SK-N-SH (cell line): ENCODE data around the gene GALNTL6. TPM values are rescaled to one million over a fixed set of nuclear protein-coding genes. Genes with fewer than 3 reads are reported as not detected.

Source experiments
- CTCF ChIA-PET: fragments of 300-600, 350-600 bp; formaldehyde crosslinking; extraction: SDS; loops from one replicate; lab custom pipeline; 2021; lab: Yijun Ruan, JAX
- POLR2A ChIA-PET: fragments of 350-600 bp; sonication (Branson Sonifier 250); formaldehyde crosslinking; extraction: SDS; loops from one replicate; lab custom pipeline; 2020; ENCODE audit warnings: antibody characterized with exemption, inconsistent platforms; lab: Yijun Ruan, JAX
- DNase-seq: peaks from one replicate; pipeline ENCODE4 v3.0.0; 2012
- H2AFZ ChIP-seq: fragments of 200-600 bp; sonication (generic); 2 replicates; pipeline ENCODE4 v1.8.1; 2016; ENCODE audit warnings: antibody characterized with exemption, mild to moderate bottlenecking, low read depth
- H3F3A ChIP-seq: fragments of 200-600 bp; sonication (generic); replicated peaks from 2 replicates; pipeline ENCODE3; 2016; ENCODE audit warnings: antibody characterized with exemption, mild to moderate bottlenecking; ENCODE audit not compliant: insufficient read depth
- H3K27ac ChIP-seq, 2 experiments: fragments of 200-500 bp in 1 of 2; fragments of 200-600 bp in 1 of 2; sonication (Bioruptor generic) in 1 of 2; sonication (generic), shearing (Covaris generic) in 1 of 2; 2 replicates each; pipeline versions ENCODE4 v1.5.1 to v1.6.1; 2014 to 2016; ENCODE audit warnings: low read depth in 2 of 2, inconsistent platforms in 1 of 2, low read length in 1 of 2, mild to moderate bottlenecking in 1 of 2, mixed read lengths in 1 of 2
- H3K27me3 ChIP-seq: fragments of 200-600 bp; sonication (generic), shearing (Covaris generic); 2 replicates; pipeline ENCODE4 v1.6.1; 2016; ENCODE audit warnings: mixed run types; ENCODE audit not compliant: insufficient read depth
- H3K36me3 ChIP-seq, 2 experiments: fragments of 200-500 bp in 1 of 2; fragments of 200-600 bp in 1 of 2; sonication (Bioruptor generic) in 1 of 2; sonication (generic) in 1 of 2; replicated peaks in 1 of 2; 2 replicates each; pipeline versions ENCODE3 to v1.5.1; 2014 to 2016; ENCODE audit warnings: low read length in 1 of 2, mild to moderate bottlenecking in 1 of 2; ENCODE audit not compliant: insufficient read depth in 2 of 2, control insufficient read depth in 1 of 2
- H3K4me1 ChIP-seq, 2 experiments: fragments of 200-500 bp in 1 of 2; fragments of 200-600 bp in 1 of 2; sonication (Bioruptor generic) in 1 of 2; sonication (generic), shearing (Covaris generic) in 1 of 2; 2 replicates each; pipeline versions ENCODE4 v1.5.1 to v1.6.1; 2014 to 2016; ENCODE audit warnings: low read depth in 1 of 2, low read length in 1 of 2, mixed run types in 1 of 2; ENCODE audit not compliant: insufficient read depth in 2 of 2, control insufficient read depth in 1 of 2
- H3K4me2 ChIP-seq: fragments of 200-600 bp; sonication (generic), shearing (Covaris generic); 2 replicates; pipeline ENCODE4 v1.6.1; 2017; ENCODE audit warnings: mixed run types
- H3K4me3 ChIP-seq, 2 experiments: fragments of 200-500 bp in 1 of 2; fragments of 200-600 bp in 1 of 2; sonication (Bioruptor generic) in 1 of 2; sonication (generic), shearing (Covaris generic) in 1 of 2; 2 replicates each; pipeline versions ENCODE4 v1.5.1 to v1.8.1; 2014 to 2016; ENCODE audit warnings: low read depth in 2 of 2, inconsistent platforms in 1 of 2, low read length in 1 of 2, mild to moderate bottlenecking in 1 of 2, mixed read lengths in 1 of 2, moderate library complexity in 1 of 2
- H3K79me2 ChIP-seq: fragments of 200-600 bp; sonication (generic); 2 replicates; pipeline ENCODE4 v1.8.1; 2017; ENCODE audit warnings: mild to moderate bottlenecking; ENCODE audit not compliant: insufficient read depth
- H3K9ac ChIP-seq: fragments of 200-600 bp; sonication (generic); 2 replicates; pipeline ENCODE4 v1.6.1; 2017; ENCODE audit warnings: mixed run types
- H3K9me2 ChIP-seq: fragments of 200-600 bp; sonication (generic); 2 replicates; pipeline ENCODE4 v1.6.1; 2017; ENCODE audit warnings: mixed run types
- H3K9me3 ChIP-seq: fragments of 200-600 bp; sonication (generic); 2 replicates; pipeline ENCODE4 v1.6.1; 2017; ENCODE audit warnings: mixed run types, mild to moderate bottlenecking, moderate library complexity
- H4K20me1 ChIP-seq: fragments of 200-600 bp; sonication (generic); 2 replicates; pipeline ENCODE4 v1.6.1; 2017; ENCODE audit warnings: mild to moderate bottlenecking, mixed run types; ENCODE audit not compliant: insufficient read depth
- CHD2 ChIP-seq: fragments of 150-350 bp; IDR thresholded peaks from 2 replicates; pipeline ENCODE4 v1.6.1; 2018; ENCODE audit warnings: low read length; ENCODE audit not compliant: partially characterized antibody
- ELF1 ChIP-seq: IDR thresholded peaks from 2 replicates; pipeline ENCODE4 v1.4.0; 2012
- EP300 ChIP-seq, 2 experiments: IDR thresholded peaks; 2 replicates each; pipeline versions ENCODE4 v1.4.0 to v1.6.1; 2012; ENCODE audit warnings: borderline replicate concordance in 1 of 2, low read depth in 1 of 2, low read length in 1 of 2
- EZH2phosphoT487 ChIP-seq: fragments of 200-600 bp; sonication (generic); IDR thresholded peaks from 2 replicates; pipeline ENCODE4 v1.6.1; 2017; ENCODE audit warnings: low read depth, mixed run types, mild to moderate bottlenecking, antibody characterized with exemption, moderate library complexity, borderline replicate concordance
- FOSL2 ChIP-seq: IDR thresholded peaks from 2 replicates; pipeline ENCODE4 v1.4.0; 2012; ENCODE audit warnings: low read depth, mild to moderate bottlenecking, moderate library complexity, borderline replicate concordance
- GATA2 ChIP-seq: sonication (generic); formaldehyde crosslinking; IDR thresholded peaks from 2 replicates; pipeline ENCODE4 v1.5.0; 2020; ENCODE audit warnings: mild to moderate bottlenecking, missing genetic modification reagents
- JUND ChIP-seq: IDR thresholded peaks from 2 replicates; pipeline ENCODE4 v1.4.0; 2012
- MXI1 ChIP-seq: IDR thresholded peaks from 2 replicates; pipeline ENCODE4 v1.6.1; 2012; ENCODE audit warnings: mild to moderate bottlenecking, low read depth, low read length, improper control_type of control experiment
- NFIC ChIP-seq: IDR thresholded peaks from 2 replicates; pipeline ENCODE4 v1.4.0; 2012; ENCODE audit warnings: borderline replicate concordance
- NRF1 ChIP-seq: IDR thresholded peaks from 2 replicates; pipeline ENCODE4 v1.6.1; 2012; ENCODE audit warnings: low read depth, mild to moderate bottlenecking, low read length
- RAD21 ChIP-seq: IDR thresholded peaks from 2 replicates; pipeline ENCODE4 v1.6.1; 2012; ENCODE audit warnings: mild to moderate bottlenecking, low read length
- RCOR1 ChIP-seq: fragments of 150-350 bp; IDR thresholded peaks from 2 replicates; pipeline ENCODE4 v1.6.1; 2017; ENCODE audit warnings: antibody characterized with exemption, low read length
- RFX5 ChIP-seq: IDR thresholded peaks from 2 replicates; pipeline ENCODE4 v1.6.1; 2012; ENCODE audit warnings: mild to moderate bottlenecking, improper control_type of control experiment, low read length
- RXRA ChIP-seq: IDR thresholded peaks from 2 replicates; pipeline ENCODE4 v1.4.0; 2012; ENCODE audit warnings: low read depth, mild to moderate bottlenecking, borderline replicate concordance
- SIN3A ChIP-seq: IDR thresholded peaks from 2 replicates; pipeline ENCODE4 v1.6.1; 2012; ENCODE audit warnings: low read depth, mild to moderate bottlenecking, low read length, moderate library complexity, borderline replicate concordance
- SMC3 ChIP-seq: IDR thresholded peaks from 2 replicates; pipeline ENCODE4 v1.6.1; 2012; ENCODE audit warnings: low read depth, low read length, improper control_type of control experiment
- YY1 ChIP-seq: IDR thresholded peaks from 2 replicates; pipeline ENCODE4 v1.4.0; 2012; ENCODE audit warnings: low read depth, mild to moderate bottlenecking
- WGBS: methylation state at CpG from one replicate; pipeline ENCODE4 v1.1.6; 2017; ENCODE audit warnings: low lambda C conversion rate; 5-methylcytosine and 5-hydroxymethylcytosine counted together
- polyA plus RNA-seq, 3 experiments: library from polyadenylated mRNA; depleted of rRNA; stranded (reverse); fragments of >200 nt; gene quantifications; 2 replicates each; pipeline ENCODE4 v1.2.3, GENCODE V29; 2012
- TF ChIP-seq, protein P1 (sequence below): IDR thresholded peaks from 2 replicates; pipeline ENCODE4 v1.6.1; 2012; ENCODE audit warnings: mild to moderate bottlenecking, low read depth, low read length, moderate library complexity
- TF ChIP-seq, protein P2 (sequence below): fragments of 150-350 bp; IDR thresholded peaks from 2 replicates; pipeline ENCODE4 v1.6.1; 2016; ENCODE audit warnings: mild to moderate bottlenecking, low read depth, low read length
- TF ChIP-seq, protein P3 (sequence below): IDR thresholded peaks from 2 replicates; pipeline ENCODE4; 2012

Gene GALNTL6
- polyA plus RNA-seq, 1 of the 3 experiments (the other 2 are of a cell fraction) = 0.07 TPM

DNA sequence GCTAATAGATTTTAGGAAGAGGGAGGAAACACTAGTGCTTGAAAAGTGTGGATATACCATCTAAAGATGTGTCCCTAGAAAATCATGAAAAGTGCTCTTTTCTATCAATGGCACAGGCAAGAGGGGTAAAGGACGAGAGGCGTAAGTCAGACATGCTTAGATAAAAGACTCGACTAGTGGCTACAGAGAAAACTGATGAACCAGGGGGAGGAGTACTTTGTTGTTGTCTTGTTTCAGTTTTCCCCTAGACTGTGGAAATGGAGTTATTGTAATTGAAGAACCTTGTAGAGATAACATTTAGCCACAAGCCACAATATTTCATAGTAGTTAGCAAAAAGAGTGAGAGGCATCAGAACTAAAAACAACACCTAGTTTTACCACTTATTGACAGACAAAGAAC is 21.4 kb downstream of the GALNTL6 start:
- H3K9me2 ChIP-seq = no peaks in the 10 kb centered on the region
- no peaks in the 10 kb centered on the region for H3K36me3 ChIP-seq
- TF ChIP-seq RCOR1 (no peak), YY1 (no peak), NFIC (no peak), MXI1 (no peak), RXRA (no peak), RFX5 (no peak), EP300 (IDR thresholded peaks at IDR 0.05; ENCODE audit: borderline replicate concordance in 1 of 2, low read depth in 1 of 2, low read length in 1 of 2) (no peak)
- H3K79me2 ChIP-seq = no peaks in the 10 kb centered on the region
- H3K9ac ChIP-seq = no peak overlapping the region
- no peaks in the 10 kb centered on the region for H3F3A ChIP-seq
- H3K4me3 ChIP-seq = no peak overlapping the region
- no peaks in the 10 kb centered on the region for H3K4me1 ChIP-seq
- no peaks in the 10 kb centered on the region for H4K20me1 ChIP-seq
- ChIA-PET POLR2A (no interaction called here), CTCF (no interaction called here)
- 26% methylated on average over 3 of the region's 3 CpGs for WGBS
- H3K27ac ChIP-seq = no peak overlapping the region
- no peaks in the 10 kb centered on the region; the same call in 1 of the 2 replicates for H3K9me3 ChIP-seq
- H3K27me3 ChIP-seq = no peaks in the 10 kb centered on the region
- H3K4me2 ChIP-seq = no peak overlapping the region
- H2AFZ ChIP-seq = no peak overlapping the region
- DNase-seq = no peak

DNA sequence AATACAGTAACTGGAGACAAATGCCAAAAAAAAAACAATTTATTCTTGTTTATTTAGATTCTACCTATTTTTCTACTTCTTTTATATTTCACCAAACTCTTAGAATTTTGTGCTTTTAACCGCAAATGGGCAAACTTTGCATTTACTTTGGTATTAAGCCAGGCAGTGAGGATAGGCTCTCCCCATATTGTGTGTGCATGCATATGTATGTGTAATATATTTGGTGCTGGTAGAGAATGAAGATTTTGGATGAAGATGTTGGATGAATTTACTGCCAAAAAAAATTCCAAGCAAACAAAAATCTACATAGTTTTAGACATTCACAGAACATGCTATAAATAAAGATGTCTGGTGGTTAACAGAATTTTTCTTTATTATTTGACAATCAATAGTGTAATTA is 30.3 kb downstream of the GALNTL6 start:
- Histone ChIP-seq H3K9ac (no peak overlapping the region), H3K4me3 (no peak overlapping the region), H4K20me1 (no peaks in the 10 kb centered on the region), H3K36me3 (no peaks in the 10 kb centered on the region), H3F3A (no peaks in the 10 kb centered on the region), H3K27ac (no peak overlapping the region), H3K27me3 (no peaks in the 10 kb centered on the region), H3K4me2 (no peak overlapping the region), H3K4me1 (no peaks in the 10 kb centered on the region), H2AFZ (no peak overlapping the region), H3K79me2 (no peaks in the 10 kb centered on the region), H3K9me2 (no peaks in the 10 kb centered on the region), H3K9me3 (no peaks in the 10 kb centered on the region)
- POLR2A ChIA-PET = no interaction called here
- no peak for DNase-seq
- 50% methylated on average over 1 of the region's 1 CpG for WGBS
- CTCF ChIA-PET = no interaction called here
- TF ChIP-seq NRF1 = no peak
- no peak for TF ChIP-seq GATA2 (CRISPR knock-in tag)
- no peak for TF ChIP-seq CHD2
- TF ChIP-seq, protein P1, sequence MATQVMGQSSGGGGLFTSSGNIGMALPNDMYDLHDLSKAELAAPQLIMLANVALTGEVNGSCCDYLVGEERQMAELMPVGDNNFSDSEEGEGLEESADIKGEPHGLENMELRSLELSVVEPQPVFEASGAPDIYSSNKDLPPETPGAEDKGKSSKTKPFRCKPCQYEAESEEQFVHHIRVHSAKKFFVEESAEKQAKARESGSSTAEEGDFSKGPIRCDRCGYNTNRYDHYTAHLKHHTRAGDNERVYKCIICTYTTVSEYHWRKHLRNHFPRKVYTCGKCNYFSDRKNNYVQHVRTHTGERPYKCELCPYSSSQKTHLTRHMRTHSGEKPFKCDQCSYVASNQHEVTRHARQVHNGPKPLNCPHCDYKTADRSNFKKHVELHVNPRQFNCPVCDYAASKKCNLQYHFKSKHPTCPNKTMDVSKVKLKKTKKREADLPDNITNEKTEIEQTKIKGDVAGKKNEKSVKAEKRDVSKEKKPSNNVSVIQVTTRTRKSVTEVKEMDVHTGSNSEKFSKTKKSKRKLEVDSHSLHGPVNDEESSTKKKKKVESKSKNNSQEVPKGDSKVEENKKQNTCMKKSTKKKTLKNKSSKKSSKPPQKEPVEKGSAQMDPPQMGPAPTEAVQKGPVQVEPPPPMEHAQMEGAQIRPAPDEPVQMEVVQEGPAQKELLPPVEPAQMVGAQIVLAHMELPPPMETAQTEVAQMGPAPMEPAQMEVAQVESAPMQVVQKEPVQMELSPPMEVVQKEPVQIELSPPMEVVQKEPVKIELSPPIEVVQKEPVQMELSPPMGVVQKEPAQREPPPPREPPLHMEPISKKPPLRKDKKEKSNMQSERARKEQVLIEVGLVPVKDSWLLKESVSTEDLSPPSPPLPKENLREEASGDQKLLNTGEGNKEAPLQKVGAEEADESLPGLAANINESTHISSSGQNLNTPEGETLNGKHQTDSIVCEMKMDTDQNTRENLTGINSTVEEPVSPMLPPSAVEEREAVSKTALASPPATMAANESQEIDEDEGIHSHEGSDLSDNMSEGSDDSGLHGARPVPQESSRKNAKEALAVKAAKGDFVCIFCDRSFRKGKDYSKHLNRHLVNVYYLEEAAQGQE = no peak
- TF ChIP-seq RCOR1 = no peak
- TF ChIP-seq YY1 = no peak
- TF ChIP-seq, protein P2, sequence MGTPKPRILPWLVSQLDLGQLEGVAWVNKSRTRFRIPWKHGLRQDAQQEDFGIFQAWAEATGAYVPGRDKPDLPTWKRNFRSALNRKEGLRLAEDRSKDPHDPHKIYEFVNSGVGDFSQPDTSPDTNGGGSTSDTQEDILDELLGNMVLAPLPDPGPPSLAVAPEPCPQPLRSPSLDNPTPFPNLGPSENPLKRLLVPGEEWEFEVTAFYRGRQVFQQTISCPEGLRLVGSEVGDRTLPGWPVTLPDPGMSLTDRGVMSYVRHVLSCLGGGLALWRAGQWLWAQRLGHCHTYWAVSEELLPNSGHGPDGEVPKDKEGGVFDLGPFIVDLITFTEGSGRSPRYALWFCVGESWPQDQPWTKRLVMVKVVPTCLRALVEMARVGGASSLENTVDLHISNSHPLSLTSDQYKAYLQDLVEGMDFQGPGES = no peak
- TF ChIP-seq SIN3A = no peak
- no peak for TF ChIP-seq ELF1
- no peak for TF ChIP-seq FOSL2
- no peak for TF ChIP-seq JUND
- TF ChIP-seq RAD21 = no peak
- TF ChIP-seq, protein P3, sequence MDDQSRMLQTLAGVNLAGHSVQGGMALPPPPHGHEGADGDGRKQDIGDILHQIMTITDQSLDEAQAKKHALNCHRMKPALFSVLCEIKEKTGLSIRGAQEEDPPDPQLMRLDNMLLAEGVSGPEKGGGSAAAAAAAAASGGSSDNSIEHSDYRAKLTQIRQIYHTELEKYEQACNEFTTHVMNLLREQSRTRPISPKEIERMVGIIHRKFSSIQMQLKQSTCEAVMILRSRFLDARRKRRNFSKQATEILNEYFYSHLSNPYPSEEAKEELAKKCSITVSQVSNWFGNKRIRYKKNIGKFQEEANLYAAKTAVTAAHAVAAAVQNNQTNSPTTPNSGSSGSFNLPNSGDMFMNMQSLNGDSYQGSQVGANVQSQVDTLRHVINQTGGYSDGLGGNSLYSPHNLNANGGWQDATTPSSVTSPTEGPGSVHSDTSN = no peak
- TF ChIP-seq SMC3 = no peak
- TF ChIP-seq EZH2phosphoT487 = no peak
- no peak for TF ChIP-seq NFIC
